ENCODE measurements around the gene INPP5F.
A peak's percentile ranks its signal among the peaks of the same experiment; 100 is the strongest.
"Not testable (repeated sequence)": the region's sequence is repeated elsewhere in the genome, so short reads cannot be mapped to it uniquely, and the experiment has no call there.

The INPP5F gene

GRCh38 chr10:119826771-119827170 lies 100.9 kb downstream of the INPP5F start:
- DNase-seq: no peak

- no peak for DNase-seq
Observed at GRCh38 chr10:119827430-119827829, 101.6 kb downstream of the INPP5F start.

DNA sequence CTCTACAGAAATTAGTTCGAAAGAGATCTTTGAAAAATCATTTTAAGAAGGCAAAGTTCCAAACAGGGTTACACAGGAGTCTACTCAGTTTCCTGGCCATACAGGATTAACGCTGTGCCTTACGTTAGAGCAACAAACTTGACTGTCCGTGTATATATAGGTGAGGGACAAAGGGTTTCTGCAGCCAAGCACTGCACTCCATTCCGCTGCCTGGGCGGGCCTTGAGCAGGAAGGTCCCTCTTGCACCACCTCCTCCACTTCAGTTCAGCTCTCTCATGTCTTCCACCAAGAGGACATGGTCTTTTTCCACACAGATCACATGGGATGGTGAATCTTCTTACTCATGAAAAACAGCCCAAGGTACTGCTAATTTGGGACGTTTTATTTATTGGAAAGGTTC lies 103.6 kb downstream of the INPP5F start:
- DNase-seq: no peak

- DNase-seq: no peak
Observed at GRCh38 chr10:119830851-119831250, 105.0 kb downstream of the INPP5F start.

GRCh38 chr10:119831656-119832055 lies 105.8 kb downstream of the INPP5F start:
- no peak for DNase-seq

- no peak for DNase-seq
Observed at GRCh38 chr10:119832951-119833350, 107.1 kb downstream of the INPP5F start.

- DNase-seq: no peak
Observed at GRCh38 chr10:119834188-119834587, 108.3 kb downstream of the INPP5F start.

DNA sequence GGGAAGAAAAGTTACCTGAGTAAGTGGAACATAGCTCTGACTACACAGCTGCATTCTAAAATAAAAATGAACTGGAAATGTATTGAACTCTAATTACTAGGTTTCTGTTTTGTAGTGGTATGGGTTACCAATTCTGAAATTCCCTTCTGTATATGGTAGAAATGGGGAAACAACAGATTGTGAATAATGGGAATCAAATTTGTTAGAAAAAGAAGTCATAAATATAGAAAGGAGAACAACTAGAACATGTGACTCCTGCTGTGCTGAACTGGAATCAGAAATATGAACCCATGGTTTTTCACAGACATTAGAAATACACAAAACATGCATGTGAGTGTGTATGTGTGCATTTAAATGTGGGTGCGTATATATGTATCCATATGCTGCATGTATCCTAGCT lies 119.8 kb downstream of the INPP5F start:
- DNase-seq: no peak

- DNase-seq: peak; percentile 71
Observed at GRCh38 chr10:119849031-119849789, 123.4 kb downstream of the INPP5F start.

DNA sequence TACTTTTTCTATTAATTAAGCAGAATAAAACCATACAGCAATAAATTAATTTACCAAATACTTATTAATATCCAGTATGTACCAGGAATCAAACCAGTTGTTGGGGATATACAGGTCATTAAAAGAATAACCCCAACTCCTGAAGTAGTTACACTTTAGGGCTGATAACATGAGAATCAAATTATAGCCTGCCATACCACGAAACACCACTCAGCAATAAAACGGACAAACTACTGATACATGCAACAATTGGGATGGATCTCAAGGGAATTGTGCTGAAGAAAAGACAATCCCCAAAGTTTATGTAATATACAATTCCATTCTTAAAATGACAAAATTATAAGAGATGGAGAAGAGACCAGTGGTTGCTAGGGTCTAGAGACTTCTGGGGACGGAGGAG lies 124.1 kb downstream of the INPP5F start:
- DNase-seq: no peak

DNA sequence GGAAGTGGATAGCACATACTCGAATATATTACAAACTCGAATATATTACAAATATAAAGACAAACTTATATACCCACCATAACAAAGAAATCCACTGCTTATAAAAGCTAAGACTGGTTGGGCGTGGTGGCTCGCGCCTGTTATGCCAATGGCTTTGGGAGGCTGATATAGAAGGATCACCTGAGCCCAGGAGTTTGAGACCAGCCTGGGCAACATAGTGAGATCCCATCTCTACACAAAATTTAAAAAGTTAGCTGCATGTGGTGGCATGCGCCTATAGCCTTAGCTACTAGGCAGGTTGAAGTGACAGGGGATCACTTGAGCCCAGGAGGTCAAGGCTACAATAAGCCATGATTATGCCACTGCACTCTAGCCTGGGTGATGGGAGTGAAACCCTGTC lies 126.4 kb downstream of the INPP5F start:
- no peak for DNase-seq

GRCh38 chr10:119852822-119853221 lies 127.0 kb downstream of the INPP5F start:
- DNase-seq: no peak

DNA sequence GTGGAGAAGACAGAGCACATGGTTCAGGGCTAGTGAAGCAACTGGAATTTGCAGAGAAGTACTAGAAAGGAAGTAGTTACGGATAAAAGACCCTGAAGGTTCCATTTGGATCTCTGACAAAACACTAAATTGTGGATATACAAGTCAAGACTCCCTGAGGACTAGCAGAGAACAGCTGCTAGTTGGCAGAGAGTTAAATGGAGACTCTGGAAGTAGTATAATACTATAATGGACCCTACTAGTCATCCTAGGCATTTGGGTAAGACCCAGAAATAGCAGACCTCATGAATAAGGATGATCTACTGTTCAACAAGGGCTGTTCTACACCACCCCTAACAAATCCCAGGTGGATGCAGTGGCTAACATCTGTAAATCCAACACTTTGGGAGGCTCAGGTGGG lies 127.7 kb downstream of the INPP5F start:
- DNase-seq: no peak

- no peak for DNase-seq
Observed at GRCh38 chr10:119858063-119858462, 132.2 kb downstream of the INPP5F start.

DNA sequence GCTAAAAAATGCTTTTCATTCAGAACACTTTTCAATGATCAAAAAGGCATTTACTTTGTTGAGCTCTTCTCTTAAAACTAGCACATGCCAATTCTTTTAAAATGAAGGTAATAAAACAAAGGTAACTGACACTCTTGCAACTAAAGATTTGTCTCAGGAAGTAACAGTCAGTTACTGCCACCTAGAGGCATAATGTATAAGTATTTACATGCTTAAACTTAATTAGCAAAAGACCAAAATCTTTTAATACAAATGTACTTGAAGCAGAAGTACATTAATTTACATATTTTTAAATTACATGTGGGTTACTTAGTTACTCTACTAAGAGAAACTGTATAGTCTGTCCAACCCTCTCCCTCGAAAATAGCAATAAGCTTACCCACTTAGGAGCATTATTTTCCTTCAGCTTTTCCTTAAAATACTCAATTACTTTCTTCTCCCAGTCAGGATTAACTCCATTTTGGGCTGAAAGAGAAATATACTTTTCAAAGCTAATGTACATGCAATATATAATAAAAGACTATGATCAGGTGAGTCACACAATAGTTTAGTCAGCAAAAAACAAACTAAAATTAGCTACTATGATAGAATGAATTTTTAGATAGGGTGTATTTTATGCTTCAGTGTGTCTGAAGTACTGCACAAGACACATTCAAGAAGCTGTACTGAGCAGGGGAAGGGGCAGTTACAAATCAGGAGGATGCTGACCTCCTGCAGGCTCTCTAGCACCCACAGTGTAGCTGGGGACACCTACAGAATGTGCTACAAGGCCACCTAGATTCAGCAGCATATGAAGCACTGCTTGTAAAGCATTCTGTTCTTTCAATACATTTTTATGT lies 133.8 kb downstream of the INPP5F start:
- no peak for DNase-seq

- no peak for DNase-seq
Observed at GRCh38 chr10:119860866-119861607, 135.2 kb downstream of the INPP5F start.

DNA sequence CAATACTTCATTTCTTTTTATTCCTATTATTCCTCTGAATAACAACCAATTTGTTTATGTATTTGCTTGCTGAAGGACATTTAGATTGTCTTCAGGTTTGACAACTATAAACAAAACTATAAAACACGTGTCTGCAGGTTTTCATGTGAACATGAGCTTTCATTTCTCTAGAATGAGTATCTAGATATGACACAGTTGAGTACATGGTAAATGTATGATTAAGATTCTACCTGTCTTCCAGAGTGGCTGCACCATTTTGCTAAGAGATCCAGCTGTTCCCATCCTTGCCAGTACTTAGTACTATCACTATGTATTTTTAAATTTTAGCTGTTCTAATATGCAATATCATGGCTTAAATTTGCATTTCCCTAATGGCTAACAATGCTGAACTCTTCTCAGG lies 136.7 kb downstream of the INPP5F start:
- no peak for DNase-seq

- DNase-seq: no peak
Observed at GRCh38 chr10:119863951-119864565, 138.2 kb downstream of the INPP5F start.

DNA sequence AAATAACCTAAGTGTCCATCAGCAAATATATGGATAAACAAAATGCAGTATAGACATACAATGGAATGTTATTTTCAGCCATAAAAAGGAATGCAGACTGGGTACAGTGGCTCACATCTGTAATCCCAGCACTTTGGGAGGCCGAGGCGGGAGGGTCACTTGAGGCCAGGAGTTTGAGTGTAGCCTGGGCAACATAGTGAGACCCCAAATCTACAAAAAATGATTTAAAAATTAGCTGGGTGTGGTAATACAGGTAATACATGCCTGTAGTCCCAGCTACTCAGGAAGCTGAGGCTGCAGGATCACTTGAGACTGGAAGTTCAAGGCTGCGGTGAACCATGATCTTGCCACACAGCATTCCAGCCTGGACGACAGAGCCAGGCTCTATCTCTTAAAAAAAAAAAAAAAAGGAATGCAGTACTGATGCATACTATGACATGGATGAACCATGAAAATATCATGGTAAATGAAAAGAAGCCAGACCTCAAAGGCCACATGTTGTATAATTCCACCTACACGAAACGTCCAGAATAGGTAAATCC lies 139.9 kb downstream of the INPP5F start:
- no peak for DNase-seq

- DNase-seq: no peak
Observed at GRCh38 chr10:119867317-119867716, 141.5 kb downstream of the INPP5F start.

DNA sequence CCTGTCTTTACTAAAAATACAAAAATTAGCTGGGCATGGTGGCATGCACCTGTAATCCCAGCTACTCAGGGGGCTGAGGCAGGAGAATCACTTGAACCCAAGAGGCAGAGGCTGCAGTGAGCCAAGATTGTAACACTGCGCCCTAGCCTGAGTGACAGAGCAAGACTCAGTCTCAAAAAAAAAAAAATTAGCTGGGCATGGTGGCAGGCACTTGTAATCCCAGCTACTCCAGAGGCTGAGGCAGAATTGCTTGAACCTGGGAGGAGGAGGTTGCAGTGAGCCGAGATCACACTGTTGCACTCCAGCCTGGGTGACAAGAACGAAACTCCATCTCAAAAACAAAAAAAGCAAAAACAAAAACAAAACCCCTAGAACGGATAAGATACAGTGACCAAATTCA lies 143.5 kb downstream of the INPP5F start:
- DNase-seq: not testable (repeated sequence)

DNA sequence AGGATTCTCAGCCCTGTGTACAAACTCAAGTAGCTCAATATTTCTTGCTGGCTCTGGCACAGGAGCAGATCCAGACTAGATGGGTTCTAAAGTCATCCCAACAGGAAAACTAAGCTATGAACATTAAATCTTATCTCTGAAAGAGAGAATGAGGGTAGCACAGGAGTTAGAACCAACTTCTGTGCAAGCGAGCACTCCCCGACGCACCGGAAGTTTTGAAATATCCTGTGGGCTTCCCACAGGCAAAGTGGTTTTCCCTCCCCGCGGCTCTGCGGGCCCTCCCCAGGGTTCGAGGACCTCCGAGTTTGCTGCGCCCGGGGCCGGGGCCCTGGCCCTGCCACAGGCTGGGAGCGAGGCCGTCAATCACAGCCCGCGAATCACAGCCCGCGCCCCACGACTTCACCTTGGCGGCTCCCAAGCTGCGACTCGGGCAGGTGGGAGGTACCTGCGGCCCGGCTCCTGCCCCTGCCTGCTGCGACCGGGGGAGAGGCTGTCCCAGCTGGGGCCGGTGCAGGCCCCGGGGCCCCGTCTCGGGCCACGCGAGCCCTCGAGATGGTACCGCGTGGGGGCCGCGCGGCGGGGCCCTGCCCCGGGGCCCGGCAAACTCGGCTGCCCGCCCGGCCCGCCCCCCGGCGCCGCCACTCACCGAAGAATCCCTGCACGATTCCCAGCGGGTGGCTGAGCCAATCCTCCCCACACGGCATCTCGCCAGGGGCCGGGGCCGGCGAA lies 146.2 kb downstream of the INPP5F start:
- peak; percentile 40 for DNase-seq

All from NCI-H226 (cell line).